HepG2 (cell line): Measurements from ENCODE around the gene CAST. TPM values are rescaled to one million over a fixed set of nuclear protein-coding genes. Genes with fewer than 3 reads are reported as not detected.

ENCODE experiments used
- ATAC-seq: fragments of 200-7000 bp; cut with Tn5 transposase; 3 replicates; pipeline ENCODE4 v1.9.1; 2020; ENCODE audit warnings: mild to moderate bottlenecking, moderate library complexity
- BruUV-seq: library from RNA; stranded (reverse); fragments of 400-500 nt; replicated peaks from 2 replicates; lab custom pipeline; 2021; lab: Mats Ljungman, UMichigan
- CTCF ChIA-PET: fragments of 300-600 bp; formaldehyde crosslinking; extraction: SDS; loops from one replicate; lab custom pipeline; 2021; ENCODE audit warnings: low total read pairs, inconsistent platforms, low intra/inter-chr PET ratio; lab: Yijun Ruan, JAX
- POLR2A ChIA-PET: fragments of 350-600 bp; sonication (Branson Sonifier 250); formaldehyde crosslinking; loops from one replicate; lab custom pipeline; 2020; ENCODE audit warnings: antibody characterized with exemption, inconsistent platforms; lab: Yijun Ruan, JAX
- DNase-seq: peaks from one replicate; pipeline ENCODE4 v3.0.0-alpha.2; 2015; ENCODE audit warnings: low spot score
- FAIRE-seq: peaks from 3 replicates; lab custom pipeline; 2011; peaks lifted over from hg19 to GRCh38; lab: Jason Lieb, UNC
- H2AFZ ChIP-seq: one replicate; pipeline ENCODE4 v1.6.1; 2011; ENCODE audit warnings: low read length, inconsistent platforms
- H3K27ac ChIP-seq: fragments of 300-600 bp; 3 replicates; pipeline ENCODE4 v1.8.0; 2011; ENCODE audit warnings: mixed run types, mild to moderate bottlenecking, mixed read lengths, low read length, inconsistent platforms; ENCODE audit not compliant: insufficient read depth; ENCODE audit errors: extremely low read length
- H3K27me3 ChIP-seq, 2 experiments: fragments of 200-600 bp in 1 of 2; 2 replicates in 1 of 2; 3 replicates in 1 of 2; pipeline versions ENCODE4 v1.6.0 to v1.8.0; 2011; ENCODE audit warnings: low read length in 2 of 2, mild to moderate bottlenecking in 2 of 2, moderate library complexity in 2 of 2, inconsistent platforms in 1 of 2; ENCODE audit not compliant: insufficient read depth in 2 of 2, control insufficient read depth in 1 of 2
- H3K36me3 ChIP-seq, 2 experiments: fragments of 200-600 bp in 1 of 2; replicated peaks in 1 of 2; 2 replicates in 1 of 2; 3 replicates in 1 of 2; pipeline versions ENCODE4 v1.5.1 to v1.8.0; 2011; ENCODE audit warnings: low read length in 2 of 2, inconsistent platforms in 1 of 2; ENCODE audit not compliant: insufficient read depth in 2 of 2, control insufficient read depth in 1 of 2
- H3K4me1 ChIP-seq: 2 replicates; pipeline ENCODE4 v1.5.1; 2012; ENCODE audit warnings: low read length, inconsistent platforms; ENCODE audit not compliant: insufficient read depth
- H3K4me2 ChIP-seq: 2 replicates; pipeline ENCODE4 v1.6.0; 2011; ENCODE audit warnings: low read depth, low read length, inconsistent platforms
- H3K4me3 ChIP-seq, 3 experiments: fragments of 200-600 bp in 1 of 3; sonication (generic), shearing (Covaris generic) in 1 of 3; replicated peaks in 1 of 3; 2 replicates each; pipeline ENCODE4 v1.5.1; 2011 to 2016; ENCODE audit warnings: low read length in 3 of 3, inconsistent platforms in 2 of 3, low read depth in 2 of 3, mild to moderate bottlenecking in 2 of 3, control low read depth in 1 of 3, mixed read lengths in 1 of 3; ENCODE audit not compliant: insufficient read depth in 1 of 3
- H3K79me2 ChIP-seq: one replicate; pipeline ENCODE4 v1.6.1; 2011; ENCODE audit warnings: low read length, inconsistent platforms; ENCODE audit not compliant: insufficient read depth
- H3K9ac ChIP-seq: 2 replicates; pipeline ENCODE4 v1.6.0; 2011; ENCODE audit warnings: mild to moderate bottlenecking, low read depth, low read length, inconsistent platforms; ENCODE audit not compliant: insufficient read depth
- H3K9me3 ChIP-seq: 2 replicates; pipeline ENCODE4 v1.5.1; 2012; ENCODE audit warnings: mild to moderate bottlenecking, low read length
- H4K20me1 ChIP-seq: 2 replicates; pipeline ENCODE4 v1.6.0; 2011; ENCODE audit warnings: inconsistent platforms, mild to moderate bottlenecking, low read length, moderate library complexity; ENCODE audit not compliant: insufficient read depth
- CSRNP1 ChIP-seq: sonication (generic); formaldehyde crosslinking; IDR thresholded peaks from 2 replicates; pipeline ENCODE4 v1.8.1; 2023; ENCODE audit warnings: mild to moderate bottlenecking, missing genetic modification reagents
- HNF4G ChIP-seq, 2 experiments: sonication (generic) in 1 of 2; formaldehyde crosslinking in 1 of 2; IDR thresholded peaks; 2 replicates each; pipeline versions ENCODE4 v1.4.0 to v1.6.1; 2011 to 2020; ENCODE audit warnings: borderline replicate concordance in 2 of 2, low read depth in 2 of 2, mild to moderate bottlenecking in 2 of 2, low read length in 1 of 2, missing genetic modification reagents in 1 of 2, moderate library complexity in 1 of 2
- HOMEZ ChIP-seq: IDR thresholded peaks from 2 replicates; pipeline ENCODE4 v1.6.1; 2016; ENCODE audit warnings: low read depth
- MIXL1 ChIP-seq: IDR thresholded peaks from 2 replicates; pipeline ENCODE4 v1.6.1; 2016
- MLLT10 ChIP-seq: sonication (generic); formaldehyde crosslinking; IDR thresholded peaks from 2 replicates; pipeline ENCODE4 v1.4.0; 2020; ENCODE audit warnings: missing genetic modification reagents
- POLR2A ChIP-seq, 2 experiments: IDR thresholded peaks; 2 replicates each; pipeline ENCODE4 v1.6.1; 2011; ENCODE audit warnings: low read depth in 2 of 2, low read length in 2 of 2, mild to moderate bottlenecking in 1 of 2, moderate library complexity in 1 of 2; ENCODE audit not compliant: insufficient read depth in 1 of 2
- SALL2 ChIP-seq: sonication (generic); formaldehyde crosslinking; IDR thresholded peaks from 2 replicates; pipeline ENCODE4 v1.8.1; 2023; ENCODE audit warnings: mild to moderate bottlenecking, missing genetic modification reagents, inconsistent platforms
- STAT6 ChIP-seq: sonication (generic); formaldehyde crosslinking; IDR thresholded peaks from 2 replicates; pipeline ENCODE4 v1.4.0; 2020; ENCODE audit warnings: missing genetic modification reagents, mild to moderate bottlenecking, borderline replicate concordance
- ZNF263 ChIP-seq: sonication (generic); formaldehyde crosslinking; IDR thresholded peaks from 2 replicates; pipeline ENCODE4 v1.4.0; 2020; ENCODE audit warnings: missing genetic modification reagents
- ZNF367 ChIP-seq: sonication (generic); formaldehyde crosslinking; IDR thresholded peaks from 2 replicates; pipeline ENCODE4 v1.4.0; 2020; ENCODE audit warnings: missing genetic modification reagents, borderline replicate concordance
- ZXDC ChIP-seq: sonication (generic); formaldehyde crosslinking; IDR thresholded peaks from 2 replicates; pipeline ENCODE4 v1.5.0; 2020; ENCODE audit warnings: mild to moderate bottlenecking, missing genetic modification reagents
- WGBS: methylation state at CpG from one replicate; pipeline ENCODE4 v1.1.6; 2017; ENCODE audit warnings: low lambda C conversion rate; 5-methylcytosine and 5-hydroxymethylcytosine counted together
- in situ Hi-C: cut with HindIII; loops from 2 replicates; pipeline ENCODE4 v1.10.0; 2017; ENCODE audit warnings: low pct_unique_long_range_greater_than_20kb; ENCODE audit not compliant: extremely low pct_ligation_motif_present
- intact Hi-C: fragments of 100-400 bp; cut with micrococcal nuclease; formaldehyde crosslinking; loops from one replicate; pipeline ENCODE4 v1.10.0; 2022; ENCODE audit not compliant: unreplicated experiment
- polyA plus RNA-seq, 8 experiments: library from polyadenylated mRNA; depleted of rRNA in 3 of 8; stranded (reverse) in 7 of 8; unstranded in 1 of 8; fragments of >200 nt; fragmentation: Illumina TruSeq in 4 of 8; extraction: Trizol in 4 of 8; gene quantifications; 2 replicates each; pipeline versions ENCODE4 v1.2.1 to v1.2.3, GENCODE V29; 2011 to 2016; ENCODE audit warnings: low read depth in 4 of 8, missing spikeins in 1 of 8, mixed read lengths in 1 of 8; ENCODE audit not compliant: insufficient read depth in 1 of 8
- total RNA-seq, 5 experiments: library from RNA; depleted of rRNA; stranded (reverse); fragments of >200 nt; fragmentation: Illumina TruSeq; extraction: Trizol; gene quantifications; 2 replicates each; pipeline ENCODE4 v1.2.3, GENCODE V29; 2016; ENCODE audit warnings: low read depth in 1 of 5

Gene CAST
- total and polyA plus RNA-seq, 2 of the 13 experiments (the other 11 are each of a cell fraction or from before 2014, with no cell fraction given), result 42.1 to 67.6 TPM

- TF ChIP-seq STAT6 (CRISPR knock-in tag) (0 out of 2 replicates have a peak, but pooled peaks have one; percentile 71), POLR2A (IDR thresholded peaks at IDR 0.05; ENCODE audit: insufficient read depth in 1 of 2, low read depth in 2 of 2, low read length in 2 of 2) (peak; percentile 35 to 42; a peak in 2 of 4 replicates), HNF4G (IDR thresholded peaks at IDR 0.05; ENCODE audit: borderline replicate concordance, low read depth, low read length) (no peak), HNF4G (CRISPR knock-in tag; IDR thresholded peaks at IDR 0.05; ENCODE audit: borderline replicate concordance, low read depth) (0 out of 2 replicates have a peak, but pooled peaks have one; percentile 19), MIXL1 (0 out of 2 replicates have a peak, but pooled peaks have one; percentile 7), HOMEZ (no peak)
- TF ChIP-seq, all 625 proteins: peak for 8
Observed at GRCh38 chr5:96808541-96808828, 146.3 kb downstream of the CAST start (continued).

- ATAC-seq (no peak), DNase-seq (no peak), FAIRE-seq (no peak)
- no peaks in the 10 kb centered on the region for H3K9me3 ChIP-seq
- no TSS peak for BruUV-seq
- no peak overlapping the region for H3K4me3 ChIP-seq
- POLR2A ChIA-PET, result interaction anchor here (0.7 to 2.7 kb wide), 21 partner anchors 12 to 1962 kb away, joined by 3 to 19 read pairs (median 5); partner anchors contain the start of genes ERAP2, LNPEP, RFESD and RIOK2
- H3K9ac ChIP-seq, result 0 out of 2 replicates have a peak overlapping the region, but pooled peaks have one; percentile 98
- peak overlapping the region; percentile 88 for H2AFZ ChIP-seq
- H3K79me2 ChIP-seq, result peaks cover 4% of the 10 kb centered on the region
- no peak overlapping the region for H3K27ac ChIP-seq
- H4K20me1 ChIP-seq, result no peaks in the 10 kb centered on the region
- H3K27me3 ChIP-seq, result no peaks in the 10 kb centered on the region
- CTCF ChIA-PET, result no interaction called here
- H3K36me3 ChIP-seq, result no peaks in the 10 kb centered on the region
- peaks cover 41% of the 10 kb centered on the region for H3K4me1 ChIP-seq
- in situ Hi-C loops, result no loop called here
- WGBS, result 91% methylated on average over 8 of the region's 8 CpGs
- peak overlapping the region; percentile 92 for H3K4me2 ChIP-seq
- intact Hi-C loops, result loop anchor here (1.0 to 5.0 kb wide), 3 partner anchors 68 to 373 kb away; partner anchors contain the start of genes ERAP2 and RIOK2
- no peak for TF ChIP-seq CSRNP1 (CRISPR knock-in tag)
- no peak for TF ChIP-seq MLLT10 (CRISPR knock-in tag)
- TF ChIP-seq ZNF263 (CRISPR knock-in tag), result no peak
- TF ChIP-seq ZNF367 (CRISPR knock-in tag), result no peak
- no peak for TF ChIP-seq ZXDC (CRISPR knock-in tag)
- no peak for TF ChIP-seq SALL2
Observed at GRCh38 chr5:96808868-96809558, 146.8 kb downstream of the CAST start.
